ENCODE measurements around the gene PIGN. TPM values are rescaled to one million over a fixed set of nuclear protein-coding genes. Genes with fewer than 3 reads are reported as not detected.

The PIGN gene
- polyA plus RNA-seq, 3 donors, result 4.1 to 14.7 (median 14.6) TPM

DNA sequence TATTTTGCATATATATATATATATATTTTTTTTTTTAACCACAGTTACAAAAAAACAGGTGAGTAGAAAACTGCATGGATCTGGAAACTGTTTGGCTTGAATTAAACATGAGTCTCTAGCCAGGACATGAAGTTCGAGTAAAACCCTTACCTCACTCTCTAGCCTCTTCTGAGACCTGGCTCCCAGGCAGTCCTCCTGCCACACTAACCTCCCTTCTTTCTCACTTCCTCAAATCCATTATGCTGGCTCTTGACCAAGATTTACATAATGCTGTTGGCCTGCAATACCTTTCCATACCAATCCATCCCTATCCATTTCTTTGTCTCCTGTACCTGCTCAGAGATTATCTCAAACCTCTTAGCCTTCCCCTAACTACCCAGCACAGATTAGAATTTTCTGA, 34.0 kb downstream of the PIGN start:
- Mint-ChIP-seq H3K27ac (no peak overlapping the region), H3K4me3 (no peak overlapping the region), H3K4me1 (peaks cover 4% of the 10 kb centered on the region), H3K36me3 (peaks cover 27 to 31% of the 10 kb centered on the region in 2 donors), H3K27me3 (ENCODE audit: low read depth in 3 of 3) (peaks cover 0 to 2% (median 0%) of the 10 kb centered on the region in 3 donors), H3K9me3 (no peaks in the 10 kb centered on the region)
- Histone ChIP-seq H3K4me3 (replicated peaks in 1 of 3; ENCODE audit: low read depth in 2 of 3, low read length in 3 of 3) (no peak overlapping the region), H3K79me2 (ENCODE audit: insufficient read depth, low read length) (no peaks in the 10 kb centered on the region), H3K9ac (ENCODE audit: insufficient read depth, low read length, poor library complexity, severe bottlenecking) (no peak overlapping the region), H3K4me2 (replicated peaks; ENCODE audit: extremely low read depth, low read length, poor library complexity, severe bottlenecking) (no peak overlapping the region), H3K36me3 (replicated peaks in 1 of 2; ENCODE audit: control insufficient read depth in 1 of 2, insufficient read depth in 2 of 2, low read length in 2 of 2) (peaks cover 11 to 18% of the 10 kb centered on the region in 2 donors), H3K9me3 (replicated peaks in 1 of 2; ENCODE audit: control insufficient read depth in 1 of 2, insufficient read depth in 1 of 2, low read length in 2 of 2) (no peaks in the 10 kb centered on the region), H2AFZ (ENCODE audit: insufficient read depth, low read depth, low read length, poor library complexity, severe bottlenecking) (no peak overlapping the region), H4K20me1 (ENCODE audit: insufficient read depth, low read length) (no peaks in the 10 kb centered on the region), H3K4me1 (ENCODE audit: control insufficient read depth in 1 of 2, insufficient read depth in 2 of 2, low read length in 2 of 2) (no peaks in the 10 kb centered on the region), H3K27ac (ENCODE audit: low read depth in 1 of 2, low read length in 2 of 2) (no peak overlapping the region), H3K27me3 (ENCODE audit: control insufficient read depth in 2 of 2, insufficient read depth in 2 of 2, low read length in 2 of 2) (no peaks in the 10 kb centered on the region)
- TF ChIP-seq, protein P1, sequence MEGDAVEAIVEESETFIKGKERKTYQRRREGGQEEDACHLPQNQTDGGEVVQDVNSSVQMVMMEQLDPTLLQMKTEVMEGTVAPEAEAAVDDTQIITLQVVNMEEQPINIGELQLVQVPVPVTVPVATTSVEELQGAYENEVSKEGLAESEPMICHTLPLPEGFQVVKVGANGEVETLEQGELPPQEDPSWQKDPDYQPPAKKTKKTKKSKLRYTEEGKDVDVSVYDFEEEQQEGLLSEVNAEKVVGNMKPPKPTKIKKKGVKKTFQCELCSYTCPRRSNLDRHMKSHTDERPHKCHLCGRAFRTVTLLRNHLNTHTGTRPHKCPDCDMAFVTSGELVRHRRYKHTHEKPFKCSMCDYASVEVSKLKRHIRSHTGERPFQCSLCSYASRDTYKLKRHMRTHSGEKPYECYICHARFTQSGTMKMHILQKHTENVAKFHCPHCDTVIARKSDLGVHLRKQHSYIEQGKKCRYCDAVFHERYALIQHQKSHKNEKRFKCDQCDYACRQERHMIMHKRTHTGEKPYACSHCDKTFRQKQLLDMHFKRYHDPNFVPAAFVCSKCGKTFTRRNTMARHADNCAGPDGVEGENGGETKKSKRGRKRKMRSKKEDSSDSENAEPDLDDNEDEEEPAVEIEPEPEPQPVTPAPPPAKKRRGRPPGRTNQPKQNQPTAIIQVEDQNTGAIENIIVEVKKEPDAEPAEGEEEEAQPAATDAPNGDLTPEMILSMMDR (IDR thresholded peaks at IDR 0.05), result no peak
- peak in 1 of 3 donors; percentile 5 for DNase-seq
- intact Hi-C loops (cut with micrococcal nuclease), result no loop called here
- WGBS (ENCODE audit: insufficient coverage), result 83% methylated on average over 1 of the region's 1 CpG

DNA sequence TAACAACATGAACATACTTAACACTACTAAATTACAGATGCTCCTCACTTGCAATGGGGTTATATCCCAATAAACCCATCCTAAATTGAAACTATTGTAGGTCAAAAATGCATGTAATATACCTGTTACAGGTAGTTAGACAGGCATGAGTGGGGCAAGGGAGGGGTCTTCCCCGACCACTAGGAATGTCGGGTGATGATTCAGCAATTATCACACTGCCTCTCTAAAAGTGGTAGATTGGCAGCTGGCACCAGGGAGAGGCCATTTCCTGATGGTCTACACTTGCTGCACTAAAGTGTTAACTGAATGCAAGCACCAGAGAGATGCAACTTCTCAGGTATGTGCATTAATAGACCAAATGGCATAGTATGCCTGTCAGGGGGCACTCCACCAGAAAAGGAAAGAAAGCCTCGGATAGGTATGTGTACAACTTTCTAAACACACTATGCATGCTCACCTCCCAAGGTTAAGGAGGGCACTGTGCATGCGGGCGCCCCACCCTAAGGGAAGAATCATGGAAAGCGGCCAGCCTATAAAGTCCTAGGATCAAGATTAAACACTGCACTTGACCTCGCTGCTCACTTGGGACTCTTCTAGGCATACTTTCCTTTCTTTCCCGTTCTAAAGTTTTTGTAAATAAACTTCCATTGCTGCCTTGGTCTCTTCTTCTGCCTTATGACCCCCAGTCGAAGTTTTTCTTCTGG, 35.6 kb downstream of the PIGN start:
- TF ChIP-seq, protein P1 (IDR thresholded peaks at IDR 0.05), result no peak
- no peak overlapping the region for H3K27ac Mint-ChIP-seq
- intact Hi-C loops (cut with micrococcal nuclease), result no loop called here
- no peak overlapping the region for H3K4me2 ChIP-seq (replicated peaks; ENCODE audit: extremely low read depth, low read length, poor library complexity, severe bottlenecking)
- no peaks in the 10 kb centered on the region for H3K9me3 Mint-ChIP-seq
- peaks cover 4% of the 10 kb centered on the region for H3K4me1 Mint-ChIP-seq
- H3K4me3 ChIP-seq (replicated peaks in 1 of 3; ENCODE audit: low read depth in 2 of 3, low read length in 3 of 3), result no peak overlapping the region
- no peaks in the 10 kb centered on the region for H3K27me3 ChIP-seq (ENCODE audit: control insufficient read depth in 2 of 2, insufficient read depth in 2 of 2, low read length in 2 of 2)
- no peak overlapping the region for H3K27ac ChIP-seq (ENCODE audit: low read depth in 1 of 2, low read length in 2 of 2)
- H3K36me3 ChIP-seq (replicated peaks in 1 of 2; ENCODE audit: control insufficient read depth in 1 of 2, insufficient read depth in 2 of 2, low read length in 2 of 2), result peaks cover 5 to 17% of the 10 kb centered on the region in 2 donors
- 95% methylated on average over 6 of the region's 9 CpGs for WGBS (ENCODE audit: insufficient coverage)
- H3K79me2 ChIP-seq (ENCODE audit: insufficient read depth, low read length), result no peaks in the 10 kb centered on the region
- no peaks in the 10 kb centered on the region for H3K4me1 ChIP-seq (ENCODE audit: control insufficient read depth in 1 of 2, insufficient read depth in 2 of 2, low read length in 2 of 2)
- no peak overlapping the region for H2AFZ ChIP-seq (ENCODE audit: insufficient read depth, low read depth, low read length, poor library complexity, severe bottlenecking)
- DNase-seq, result no peak
- H4K20me1 ChIP-seq (ENCODE audit: insufficient read depth, low read length), result no peaks in the 10 kb centered on the region
- no peaks in the 10 kb centered on the region for H3K9me3 ChIP-seq (replicated peaks in 1 of 2; ENCODE audit: control insufficient read depth in 1 of 2, insufficient read depth in 1 of 2, low read length in 2 of 2)
- peaks cover 0 to 2% (median 0%) of the 10 kb centered on the region in 3 donors for H3K27me3 Mint-ChIP-seq (ENCODE audit: low read depth in 3 of 3)
- no peak overlapping the region for H3K4me3 Mint-ChIP-seq
- H3K9ac ChIP-seq (ENCODE audit: insufficient read depth, low read length, poor library complexity, severe bottlenecking), result no peak overlapping the region
- peaks cover 24 to 29% of the 10 kb centered on the region in 2 donors for H3K36me3 Mint-ChIP-seq

Measured in CD14-positive monocyte (primary cell).